GM18519 (cell line): Measurements from ENCODE around the gene ZFYVE21.
"Not testable (repeated sequence)": the region's sequence is repeated elsewhere in the genome, so short reads cannot be mapped to it uniquely, and the experiment has no call there.

Experiments used
- ATAC-seq: cut with Tn5 transposase; IDR thresholded peaks from one replicate; pipeline ENCODE4 v1.9.1; 2021; ENCODE audit warnings: mild to moderate bottlenecking, moderate library complexity; ENCODE audit not compliant: unreplicated experiment, low FRiP score

The ZFYVE21 gene

GRCh38 chr14:103753774-103754173 lies 38.2 kb downstream of the ZFYVE21 start:
- no peak for ATAC-seq

- ATAC-seq = no peak
These were observed 39.5 kb downstream of the ZFYVE21 start for GRCh38 chr14:103755060-103755459.

- ATAC-seq = no peak
These were observed 42.6 kb downstream of the ZFYVE21 start for GRCh38 chr14:103758059-103758776.

GRCh38 chr14:103762036-103762435 lies 46.4 kb downstream of the ZFYVE21 start:
- no peak for ATAC-seq

- ATAC-seq = no peak
These were observed 46.9 kb downstream of the ZFYVE21 start for GRCh38 chr14:103762541-103762940.

- ATAC-seq = no peak
These were observed 48.3 kb downstream of the ZFYVE21 start for GRCh38 chr14:103763730-103764488.

- ATAC-seq = no peak
These were observed 49.9 kb downstream of the ZFYVE21 start for GRCh38 chr14:103765526-103765925.

- ATAC-seq = no peak
These were observed 51.8 kb downstream of the ZFYVE21 start for GRCh38 chr14:103767336-103767894.

GRCh38 chr14:103770500-103770899 lies 54.9 kb downstream of the ZFYVE21 start:
- ATAC-seq = no peak

GRCh38 chr14:103770902-103771301 lies 55.3 kb downstream of the ZFYVE21 start:
- ATAC-seq = no peak

GRCh38 chr14:103772078-103772712 lies 56.6 kb downstream of the ZFYVE21 start:
- no peak for ATAC-seq

GRCh38 chr14:103773521-103773920 lies 57.9 kb downstream of the ZFYVE21 start:
- ATAC-seq = no peak

- ATAC-seq = no peak
These were observed 59.9 kb downstream of the ZFYVE21 start for GRCh38 chr14:103775506-103775905.

- not testable (repeated sequence) for ATAC-seq
These were observed 60.7 kb downstream of the ZFYVE21 start for GRCh38 chr14:103776319-103776718.

- ATAC-seq = no peak
These were observed 66.8 kb downstream of the ZFYVE21 start for GRCh38 chr14:103782376-103782775.
